ENCODE data around the gene GID8.

Gene GID8

GRCh38 chr20:62927128-62927705 is 10.7 kb upstream of the GID8 start:
- peak overlapping the region; percentile 95 for H3K27ac ChIP-seq
- DNase-seq (ENCODE audit: low spot score): no peak
- POLR2A ChIA-PET (ENCODE audit: low non-redundant PET): interaction anchor here (1.0 to 1.5 kb wide), 3 partner anchors 10 to 11 kb away, joined by 3 to 4 read pairs (median 3); partner anchors contain the start of gene GID8
- CTCF ChIA-PET: interaction anchor here (0.6 to 1.0 kb wide), 6 partner anchors 9 to 334 kb away, joined by 3 to 6 read pairs (median 3); no protein-coding TSS in a partner anchor
- TF ChIP-seq CTCF (conservative IDR thresholded peaks at IDR 0.05; ENCODE audit: low read depth): no peak

- ChIA-PET CTCF (interaction anchor here (0.8 to 1.0 kb wide), 2 partner anchors 44 to 53 kb away, joined by 3 to 5 read pairs; no protein-coding TSS in a partner anchor), POLR2A (ENCODE audit: low non-redundant PET) (interaction anchor here (0.6 to 1.5 kb wide), 2 partner anchors 9 to 76 kb away, joined by 3 to 5 read pairs; no protein-coding TSS in a partner anchor)
- no peak for TF ChIP-seq CTCF (conservative IDR thresholded peaks at IDR 0.05; ENCODE audit: low read depth)
- peak overlapping the region; percentile 95 for H3K27ac ChIP-seq
- DNase-seq (ENCODE audit: low spot score): no peak
These were observed 9.6 kb upstream of the GID8 start for GRCh38 chr20:62928246-62928939.

GRCh38 chr20:62929051-62929538 is 8.9 kb upstream of the GID8 start:
- no peak for TF ChIP-seq CTCF (conservative IDR thresholded peaks at IDR 0.05; ENCODE audit: low read depth)
- DNase-seq (ENCODE audit: low spot score): peak; percentile 90
- ChIA-PET POLR2A (ENCODE audit: low non-redundant PET) (no interaction called here), CTCF (interaction anchor here (0.8 kb wide), 1 partner anchor 44 kb away, joined by 5 read pairs; no protein-coding TSS in a partner anchor)
- peak overlapping the region; percentile 95 for H3K27ac ChIP-seq

- POLR2A ChIA-PET (ENCODE audit: low non-redundant PET): no interaction called here
- no peak for TF ChIP-seq CTCF (conservative IDR thresholded peaks at IDR 0.05; ENCODE audit: low read depth)
- peak overlapping the region; percentile 60; the same call in 1 of the 2 replicates for H3K27ac ChIP-seq
- CTCF ChIA-PET: no interaction called here
- DNase-seq (ENCODE audit: low spot score): no peak
These were observed 6.5 kb upstream of the GID8 start for GRCh38 chr20:62931464-62931863.

GRCh38 chr20:62933966-62934365 is 4.0 kb upstream of the GID8 start:
- no peak for DNase-seq (ENCODE audit: low spot score)
- H3K27ac ChIP-seq: peak overlapping the region; percentile 37
- TF ChIP-seq CTCF (conservative IDR thresholded peaks at IDR 0.05; ENCODE audit: low read depth): no peak
- POLR2A ChIA-PET (ENCODE audit: low non-redundant PET): no interaction called here
- CTCF ChIA-PET: interaction anchor here (0.6 to 1.8 kb wide), 3 partner anchors 34 to 950 kb away, joined by 3 to 7 read pairs (median 6); no protein-coding TSS in a partner anchor

- DNase-seq (ENCODE audit: low spot score): no peak
- H3K27ac ChIP-seq: peak overlapping the region; percentile 90
- CTCF ChIA-PET: interaction anchor here (0.6 to 1.8 kb wide), 2 partner anchors 9 to 35 kb away, joined by 4 to 6 read pairs; no protein-coding TSS in a partner anchor
- POLR2A ChIA-PET (ENCODE audit: low non-redundant PET): no interaction called here
- no peak for TF ChIP-seq CTCF (conservative IDR thresholded peaks at IDR 0.05; ENCODE audit: low read depth)
These were observed 2.6 kb upstream of the GID8 start for GRCh38 chr20:62935204-62935967.

Measured in RWPE1 (cell line).